GM10847 (cell line): ENCODE measurements around the gene ZNF17.

Experiments used
- POLR2A ChIP-seq: IDR thresholded peaks from 2 replicates; pipeline ENCODE4 v1.6.1; 2011; ENCODE audit not compliant: insufficient read length; ENCODE audit errors: extremely low read depth

ZNF17 gene

GRCh38 chr19:57466489-57466888 lies 55.5 kb downstream of the ZNF17 start:
- TF ChIP-seq POLR2A: no peak
